ENCODE data around the gene DIP2B.
A peak's percentile ranks its signal among the peaks of the same experiment; 100 is the strongest.
"Not testable (repeated sequence)": the region's sequence is repeated elsewhere in the genome, so short reads cannot be mapped to it uniquely, and the experiment has no call there.

Gene DIP2B

DNA sequence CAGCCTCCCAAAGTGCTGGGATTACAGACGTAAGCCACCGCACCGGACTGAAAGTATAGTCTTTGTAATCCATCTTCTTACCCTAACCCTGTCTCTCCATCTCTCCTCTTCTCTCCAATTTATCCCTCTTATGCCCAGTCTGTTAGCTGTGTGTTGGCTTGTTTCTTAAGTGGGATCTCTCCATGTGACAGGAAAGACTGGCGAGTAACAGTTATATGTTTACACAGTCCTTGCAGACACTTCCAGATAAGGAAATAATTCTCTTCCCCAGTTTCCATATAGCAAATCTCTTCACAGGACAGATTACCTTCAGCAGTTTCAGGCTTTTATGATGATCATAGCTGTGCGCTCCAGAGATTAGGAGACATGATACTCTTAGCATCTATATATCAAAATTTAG, 16.0 kb upstream of the DIP2B start:
- DNase-seq (ENCODE audit: low read depth) = no peak
- no peak overlapping the region for H3K4me3 ChIP-seq (ENCODE audit: low read length)
- TF ChIP-seq, protein P1, sequence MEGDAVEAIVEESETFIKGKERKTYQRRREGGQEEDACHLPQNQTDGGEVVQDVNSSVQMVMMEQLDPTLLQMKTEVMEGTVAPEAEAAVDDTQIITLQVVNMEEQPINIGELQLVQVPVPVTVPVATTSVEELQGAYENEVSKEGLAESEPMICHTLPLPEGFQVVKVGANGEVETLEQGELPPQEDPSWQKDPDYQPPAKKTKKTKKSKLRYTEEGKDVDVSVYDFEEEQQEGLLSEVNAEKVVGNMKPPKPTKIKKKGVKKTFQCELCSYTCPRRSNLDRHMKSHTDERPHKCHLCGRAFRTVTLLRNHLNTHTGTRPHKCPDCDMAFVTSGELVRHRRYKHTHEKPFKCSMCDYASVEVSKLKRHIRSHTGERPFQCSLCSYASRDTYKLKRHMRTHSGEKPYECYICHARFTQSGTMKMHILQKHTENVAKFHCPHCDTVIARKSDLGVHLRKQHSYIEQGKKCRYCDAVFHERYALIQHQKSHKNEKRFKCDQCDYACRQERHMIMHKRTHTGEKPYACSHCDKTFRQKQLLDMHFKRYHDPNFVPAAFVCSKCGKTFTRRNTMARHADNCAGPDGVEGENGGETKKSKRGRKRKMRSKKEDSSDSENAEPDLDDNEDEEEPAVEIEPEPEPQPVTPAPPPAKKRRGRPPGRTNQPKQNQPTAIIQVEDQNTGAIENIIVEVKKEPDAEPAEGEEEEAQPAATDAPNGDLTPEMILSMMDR (IDR thresholded peaks at IDR 0.05; ENCODE audit: insufficient read depth, low read depth, low read length, missing control alignments) = no peak

DNA sequence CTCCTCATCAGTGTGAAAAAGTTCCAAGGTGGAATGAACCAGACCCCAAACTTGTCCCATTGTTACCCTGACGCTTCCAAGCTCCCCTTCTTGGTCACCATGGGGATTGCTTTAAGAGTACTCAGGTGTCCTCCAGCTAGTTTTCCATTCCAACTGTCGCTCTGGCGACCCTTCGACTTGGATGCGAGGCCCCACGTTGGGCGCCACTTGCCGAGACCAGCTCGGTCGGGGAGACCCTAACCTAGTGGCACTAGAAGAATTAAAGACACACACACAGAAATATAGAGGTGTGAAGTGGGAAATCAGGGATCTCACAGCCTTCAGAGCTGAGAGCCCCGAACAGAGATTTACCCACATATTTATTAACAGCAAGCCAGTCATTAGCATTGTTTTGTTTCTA, 6.7 kb upstream of the DIP2B start:
- not testable (repeated sequence) for DNase-seq (ENCODE audit: low read depth); H3K4me3 ChIP-seq (ENCODE audit: low read length)

DNA sequence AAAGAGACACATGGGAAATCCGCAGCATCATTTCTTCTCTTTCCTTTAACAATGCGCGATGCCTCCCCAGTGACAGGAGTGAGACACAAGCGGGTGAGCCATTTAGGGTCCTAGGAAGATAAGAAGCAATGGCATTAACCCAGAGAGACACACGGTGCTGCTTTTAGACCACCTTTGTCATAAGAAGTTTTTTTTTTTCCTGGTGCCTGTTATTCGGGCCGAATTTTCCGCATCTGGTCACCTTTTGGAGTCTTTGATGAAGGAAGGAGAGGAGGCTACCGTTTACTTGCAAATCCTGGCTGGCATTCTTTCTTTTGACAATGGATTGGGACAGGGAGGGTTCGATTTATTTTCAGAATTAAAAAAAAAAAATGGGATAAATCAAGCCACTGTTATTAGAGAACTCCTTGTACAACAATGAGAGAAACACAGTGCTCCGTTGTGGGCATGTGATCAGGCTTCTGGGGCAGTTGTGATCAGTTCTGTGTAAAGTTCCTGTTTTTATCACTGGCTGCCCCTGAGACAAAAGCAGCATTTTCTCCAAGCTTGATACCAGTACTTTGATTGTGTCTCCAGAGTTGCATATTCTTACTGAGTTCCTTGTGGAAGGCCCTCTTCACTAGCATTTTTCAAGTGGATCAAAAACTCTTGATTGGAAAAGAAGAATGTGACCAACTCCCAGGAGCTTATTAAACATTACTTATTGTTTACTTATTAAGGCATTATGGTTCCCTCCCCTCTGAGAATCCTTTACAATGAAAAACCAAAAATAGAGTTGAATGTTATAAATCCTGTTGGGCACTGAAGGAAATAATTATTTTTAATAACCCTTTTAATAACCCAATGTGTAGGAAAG, 1.1 kb downstream of the DIP2B start:
- peak overlapping the region; percentile 87 for H3K4me3 ChIP-seq (ENCODE audit: low read length)
- TF ChIP-seq, protein P1 (IDR thresholded peaks at IDR 0.05; ENCODE audit: insufficient read depth, low read depth, low read length, missing control alignments) = no peak
- DNase-seq (ENCODE audit: low read depth) = peak; percentile 28

DNA sequence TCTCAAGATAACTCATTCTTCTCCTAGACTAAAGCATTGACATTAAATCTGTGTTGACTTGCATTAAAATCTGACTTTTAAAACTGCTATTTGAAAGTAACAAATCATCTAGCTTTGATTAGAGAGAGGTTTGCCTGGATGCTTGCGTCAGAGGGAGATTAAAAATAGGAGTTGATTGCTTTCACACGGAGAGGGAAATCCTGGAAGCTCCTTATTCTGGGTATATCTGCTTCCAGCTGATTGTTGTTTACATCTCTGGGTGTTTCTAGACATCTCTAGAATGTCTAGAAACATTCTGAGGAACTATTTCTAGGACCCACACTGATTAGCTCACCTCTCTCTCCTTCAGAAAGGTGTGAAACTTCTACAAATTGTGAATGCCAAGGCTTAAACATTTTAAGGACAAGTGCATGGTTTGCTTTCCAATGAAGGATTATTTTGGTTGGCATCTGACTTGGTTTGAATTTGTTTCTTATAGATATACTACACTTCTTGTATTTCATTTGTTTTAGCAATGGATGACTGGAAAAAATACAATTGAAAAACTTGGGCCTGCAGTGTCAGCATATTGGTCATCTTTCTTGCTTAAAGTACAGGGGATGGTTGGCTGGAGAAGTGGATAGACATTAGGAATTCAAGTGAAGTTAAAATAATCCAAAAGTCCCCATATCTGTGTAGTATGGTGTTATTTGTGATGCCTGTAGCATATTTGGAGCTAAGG, 2.1 kb downstream of the DIP2B start:
- H3K4me3 ChIP-seq (ENCODE audit: low read length) = peak overlapping the region; percentile 87
- no peak for DNase-seq (ENCODE audit: low read depth)
- TF ChIP-seq, protein P1 (IDR thresholded peaks at IDR 0.05; ENCODE audit: insufficient read depth, low read depth, low read length, missing control alignments) = no peak

DNA sequence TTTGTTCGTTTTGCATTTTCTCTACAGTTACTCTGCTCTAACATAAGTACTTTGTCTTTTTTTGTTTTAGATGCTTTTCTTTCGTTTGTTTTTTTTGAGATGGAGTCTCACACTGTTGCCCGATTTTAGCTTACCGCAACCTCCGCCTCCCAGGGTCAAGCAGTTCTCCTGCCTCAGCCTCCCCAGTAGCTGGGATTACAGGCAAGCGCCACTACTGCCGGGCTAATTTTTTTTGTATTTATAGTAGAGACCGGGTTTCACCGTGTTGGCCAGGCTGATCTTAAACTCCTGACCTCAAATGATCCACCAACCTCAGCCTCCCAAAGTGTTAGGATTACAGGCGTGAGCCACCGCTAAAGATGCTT, 2.7 kb downstream of the DIP2B start:
- TF ChIP-seq, protein P1 (IDR thresholded peaks at IDR 0.05; ENCODE audit: insufficient read depth, low read depth, low read length, missing control alignments) = no peak
- DNase-seq (ENCODE audit: low read depth) = no peak
- H3K4me3 ChIP-seq (ENCODE audit: low read length) = no peak overlapping the region

DNA sequence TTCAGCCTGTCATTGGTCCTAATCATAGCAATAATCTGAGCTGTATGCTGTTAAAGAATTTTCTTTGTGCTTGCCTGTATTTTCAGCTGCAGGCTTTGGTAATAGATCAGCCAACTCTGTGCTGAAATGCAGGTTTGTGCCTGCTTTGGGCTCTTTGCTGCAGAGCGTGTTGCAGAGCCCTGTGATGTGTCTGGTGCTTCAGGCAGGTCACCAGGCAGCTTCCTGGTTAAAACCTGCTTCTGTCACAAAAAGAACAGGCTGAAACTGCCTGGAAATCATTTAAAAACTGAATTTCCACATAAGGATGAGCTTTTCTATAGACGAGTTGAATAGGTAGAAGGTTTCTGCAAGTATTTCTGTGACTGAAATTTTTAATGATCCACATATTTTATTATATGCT, 3.1 kb downstream of the DIP2B start:
- no peak overlapping the region for H3K4me3 ChIP-seq (ENCODE audit: low read length)
- DNase-seq (ENCODE audit: low read depth) = peak; percentile 44

DNA sequence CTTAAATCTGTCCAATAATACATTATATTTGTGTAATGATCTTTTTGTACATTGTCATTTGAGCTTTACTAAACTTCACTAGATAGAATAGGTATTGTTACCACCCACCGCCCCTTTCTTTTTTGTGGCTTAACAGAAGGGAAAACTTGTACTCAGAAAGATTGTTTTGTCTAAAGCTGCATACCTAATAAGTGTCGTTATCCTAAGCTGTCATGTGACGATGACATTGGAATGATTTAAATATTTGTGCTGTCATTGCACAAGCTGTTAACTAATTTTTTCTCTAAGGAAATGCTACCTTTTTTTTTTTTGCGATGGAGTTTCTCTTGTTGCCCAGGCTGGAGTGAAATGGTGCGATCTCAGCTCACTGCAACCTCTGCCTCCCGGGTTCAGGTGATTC, 3.6 kb downstream of the DIP2B start:
- no peak overlapping the region for H3K4me3 ChIP-seq (ENCODE audit: low read length)
- DNase-seq (ENCODE audit: low read depth) = no peak
- TF ChIP-seq, protein P1 (IDR thresholded peaks at IDR 0.05; ENCODE audit: insufficient read depth, low read depth, low read length, missing control alignments) = no peak

More for the DNA sequence above, 3.1 kb downstream of the DIP2B start:
- TF ChIP-seq, protein P1 (IDR thresholded peaks at IDR 0.05; ENCODE audit: insufficient read depth, low read depth, low read length, missing control alignments) = no peak

Data from epithelial cell of esophagus (primary cell).